SK-N-SH treated with all-trans-retinoic acid at 6 μM for 48 hours (cell line): ENCODE data around the gene SLC38A3.

Experiments used
- ATAC-seq: fragments of 200-7000 bp; cut with Tn5 transposase; 3 replicates; pipeline ENCODE4 v1.9.1; 2020; ENCODE audit warnings: mild to moderate bottlenecking, moderate library complexity
- ARNTL ChIP-seq: fragments of 450-650 bp; formaldehyde crosslinking; IDR thresholded peaks from 2 replicates; pipeline ENCODE4 v1.5.0; 2020; ENCODE audit warnings: low read depth, mild to moderate bottlenecking, moderate library complexity, borderline replicate concordance
- BACH2 ChIP-seq: fragments of 250-450 bp; sonication (Bioruptor Pico); IDR thresholded peaks from 2 replicates; pipeline ENCODE4 v1.9.0; 2021; ENCODE audit warnings: mild to moderate bottlenecking, borderline replicate concordance
- CREB5 ChIP-seq: fragments of 250-450 bp; sonication (Bioruptor Pico); IDR thresholded peaks from 2 replicates; pipeline ENCODE4 v1.5.1; 2020; ENCODE audit warnings: low read depth, mild to moderate bottlenecking, moderate library complexity
- CSRNP3 ChIP-seq: fragments of 250-450 bp; sonication (Bioruptor Pico); IDR thresholded peaks from 2 replicates; pipeline ENCODE4 v1.5.1; 2021; ENCODE audit warnings: mild to moderate bottlenecking, moderate library complexity
- ESRRG ChIP-seq: fragments of 250-450 bp; sonication (Bioruptor Pico); IDR thresholded peaks from 2 replicates; pipeline ENCODE4 v1.6.1; 2021; ENCODE audit warnings: mild to moderate bottlenecking
- GLIS3 ChIP-seq: fragments of 250-450 bp; sonication (Bioruptor Pico); IDR thresholded peaks from 2 replicates; pipeline ENCODE4 v1.5.0; 2020; ENCODE audit warnings: mild to moderate bottlenecking, moderate library complexity
- ISL1 ChIP-seq: fragments of 250-450 bp; sonication (Bioruptor Pico); IDR thresholded peaks from 2 replicates; pipeline ENCODE4 v2.1.2; 2022; ENCODE audit warnings: mild to moderate bottlenecking, moderate library complexity
- PATZ1 ChIP-seq: fragments of 250-450 bp; sonication (Bioruptor Pico); IDR thresholded peaks from 2 replicates; pipeline ENCODE4 v1.8.0; 2020; ENCODE audit warnings: mild to moderate bottlenecking, moderate library complexity, borderline replicate concordance
- POU6F1 ChIP-seq: fragments of 250-450 bp; sonication (Bioruptor Pico); IDR thresholded peaks from 2 replicates; pipeline ENCODE4 v1.8.0; 2021; ENCODE audit warnings: low read depth, mild to moderate bottlenecking, moderate library complexity, borderline replicate concordance
- RARB ChIP-seq: fragments of 250-450 bp; sonication (Bioruptor Pico); IDR thresholded peaks from 2 replicates; pipeline ENCODE4 v1.8.0; 2021; ENCODE audit warnings: mild to moderate bottlenecking, moderate library complexity
- SNAI2 ChIP-seq: fragments of 250-450 bp; sonication (Bioruptor Pico); IDR thresholded peaks from 2 replicates; pipeline ENCODE4 v1.5.0; 2020; ENCODE audit warnings: mild to moderate bottlenecking, moderate library complexity
- TCF4 ChIP-seq: fragments of 250-450 bp; sonication (Bioruptor Pico); IDR thresholded peaks from 2 replicates; pipeline ENCODE4 v1.8.0; 2021; ENCODE audit warnings: mild to moderate bottlenecking, moderate library complexity, borderline replicate concordance
- TOX ChIP-seq: fragments of 250-450 bp; sonication (Bioruptor Pico); IDR thresholded peaks from 2 replicates; pipeline ENCODE4 v1.8.0; 2021; ENCODE audit warnings: mild to moderate bottlenecking, moderate library complexity, borderline replicate concordance
- ZC3H10 ChIP-seq: fragments of 250-450 bp; sonication (Bioruptor Pico); IDR thresholded peaks from 2 replicates; pipeline ENCODE4 v1.5.1; 2021; ENCODE audit warnings: mild to moderate bottlenecking, moderate library complexity
- ZFP3 ChIP-seq: fragments of 250-450 bp; sonication (Bioruptor Pico); IDR thresholded peaks from 2 replicates; pipeline ENCODE4 v1.5.0; 2020; ENCODE audit warnings: mild to moderate bottlenecking, moderate library complexity
- ZFP30 ChIP-seq: fragments of 450-650 bp; formaldehyde crosslinking; IDR thresholded peaks from 2 replicates; pipeline ENCODE4 v1.5.0; 2022; ENCODE audit warnings: mild to moderate bottlenecking, moderate library complexity
- ZNF565 ChIP-seq: fragments of 450-650 bp; formaldehyde crosslinking; conservative IDR thresholded peaks from 2 replicates; pipeline ENCODE4 v1.5.0; 2020; ENCODE audit warnings: low read depth, mild to moderate bottlenecking, moderate library complexity
- ZNF70 ChIP-seq: fragments of 450-650 bp; formaldehyde crosslinking; IDR thresholded peaks from 2 replicates; pipeline ENCODE4 v1.5.0; 2020; ENCODE audit warnings: mild to moderate bottlenecking, moderate library complexity
- ZNF8 ChIP-seq: fragments of 450-650 bp; formaldehyde crosslinking; IDR thresholded peaks from 2 replicates; pipeline ENCODE4 v1.5.0; 2020; ENCODE audit warnings: mild to moderate bottlenecking, moderate library complexity

The SLC38A3 gene

GRCh38 chr3:50212502-50212901 lies 7.4 kb downstream of the SLC38A3 start:
- TF ChIP-seq ZNF70 (CRISPR knock-in tag) (no peak), ZNF8 (no peak), ZC3H10 (CRISPR knock-in tag) (no peak), BACH2 (CRISPR knock-in tag) (no peak), CSRNP3 (CRISPR knock-in tag) (no peak), SNAI2 (no peak), ARNTL (CRISPR knock-in tag) (no peak), PATZ1 (CRISPR knock-in tag) (no peak), ZFP30 (CRISPR knock-in tag) (no peak), ZNF565 (no peak), ESRRG (CRISPR knock-in tag) (no peak), RARB (CRISPR knock-in tag) (no peak), TCF4 (CRISPR knock-in tag) (no peak), POU6F1 (no peak), CREB5 (CRISPR knock-in tag) (no peak)
- peak; percentile 56 for ATAC-seq

GRCh38 chr3:50212971-50213370 lies 7.9 kb downstream of the SLC38A3 start:
- TF ChIP-seq TOX (CRISPR knock-in tag), result no peak
- no peak for TF ChIP-seq CREB5 (CRISPR knock-in tag)
- no peak for TF ChIP-seq POU6F1
- no peak for ATAC-seq

GRCh38 chr3:50213373-50213772 lies 8.3 kb downstream of the SLC38A3 start:
- TF ChIP-seq POU6F1 (no peak), ISL1 (CRISPR knock-in tag) (no peak), ARNTL (CRISPR knock-in tag) (no peak), ESRRG (CRISPR knock-in tag) (no peak), RARB (CRISPR knock-in tag) (no peak), ZFP30 (CRISPR knock-in tag) (no peak), ZFP3 (no peak), TCF4 (CRISPR knock-in tag) (no peak), PATZ1 (CRISPR knock-in tag) (no peak), GLIS3 (no peak), TOX (CRISPR knock-in tag) (no peak), ZNF565 (no peak), ZC3H10 (CRISPR knock-in tag) (no peak), CSRNP3 (CRISPR knock-in tag) (no peak)
- no peak for ATAC-seq
